Measurements from ENCODE around the gene SCLT1. TPM values are rescaled to one million over a fixed set of nuclear protein-coding genes. Genes with fewer than 3 reads are reported as not detected.

SCLT1 gene
- total RNA-seq, 1 experiment from 2014 or later, result 13.3 TPM

GRCh38 chr4:128862608-128863311, 230.6 kb downstream of the SCLT1 start:
- no peak overlapping the region for H2AFZ ChIP-seq (ENCODE audit: low read depth, low read length, poor library complexity, severe bottlenecking)
- no peak overlapping the region for H3K4me2 ChIP-seq (ENCODE audit: low read length)
- intact Hi-C loops (cut with micrococcal nuclease), result loop anchor here (1.0 to 2.0 kb wide), 6 partner anchors 54 to 671 kb away; partner anchors contain the start of gene JADE1
- no peaks in the 10 kb centered on the region for H4K20me1 ChIP-seq (ENCODE audit: insufficient read depth)
- ChIA-PET POLR2A (no interaction called here), RAD21 (ENCODE audit: low non-redundant PET in 1 of 2, low total read pairs in 2 of 2, uncharacterized antibody in 2 of 2, unreplicated experiment in 2 of 2) (no interaction called here), CTCF (interaction anchor here (0.7 to 1.5 kb wide), 2 partner anchors 408 to 671 kb away, joined by 3 to 6 read pairs; no protein-coding TSS in a partner anchor)
- H3K27me3 ChIP-seq (ENCODE audit: insufficient read depth, low read length), result no peaks in the 10 kb centered on the region
- no peaks in the 10 kb centered on the region for H3K79me2 ChIP-seq (ENCODE audit: insufficient read depth, low read length)
- no peak overlapping the region for H3K27ac ChIP-seq (ENCODE audit: low read depth, low read length)
- ATAC-seq (0 out of 2 replicates have a peak, but pooled peaks have one; percentile 9), DNase-seq (ENCODE audit: low read depth, low spot score) (no peak)
- H3K4me1 ChIP-seq (ENCODE audit: control insufficient read depth in 1 of 2, insufficient read depth in 2 of 2, low read length in 2 of 2), result no peaks in the 10 kb centered on the region
- no peak overlapping the region for H3K9ac ChIP-seq (ENCODE audit: low read length)
- BruUV-seq (replicated peaks), result no TSS peak
- no peaks in the 10 kb centered on the region for H3K9me2 ChIP-seq (ENCODE audit: insufficient read depth)
- H3K36me3 ChIP-seq (ENCODE audit: control insufficient read depth in 1 of 2, insufficient read depth in 2 of 2, low read length in 2 of 2), result peaks cover 2 to 5% of the 10 kb centered on the region in 2 experiments; a peak in 2 of 4 replicates
- TF ChIP-seq SRF (IDR thresholded peaks at IDR 0.05; ENCODE audit: low read depth) (no peak), CBX3 (IDR thresholded peaks at IDR 0.05; ENCODE audit: low read depth) (no peak), EZH2 (IDR thresholded peaks at IDR 0.05) (no peak), YY1 (IDR thresholded peaks at IDR 0.05; ENCODE audit: extremely low read depth, insufficient replicate concordance, low read depth, low read length) (no peak), EGR1 (IDR thresholded peaks at IDR 0.05; ENCODE audit: low read depth) (no peak), EZH2phosphoT487 (IDR thresholded peaks at IDR 0.05; ENCODE audit: borderline replicate concordance) (no peak), ZNF274 (IDR thresholded peaks at IDR 0.05; ENCODE audit: low read depth, low read length) (no peak), SIN3A (IDR thresholded peaks at IDR 0.05; ENCODE audit: low read depth) (no peak), RAD21 (IDR thresholded peaks at IDR 0.05; ENCODE audit: low read depth) (no peak), ZBTB33 (IDR thresholded peaks at IDR 0.05; ENCODE audit: extremely low read depth, insufficient replicate concordance, low read length) (no peak), POLR2A (IDR thresholded peaks at IDR 0.05; ENCODE audit: borderline replicate concordance, extremely low read depth, insufficient read depth, insufficient read length) (no peak), POLR2AphosphoS5 (IDR thresholded peaks at IDR 0.05; ENCODE audit: low read depth, low read length) (no peak), MAX (IDR thresholded peaks at IDR 0.05) (no peak)
- no peak overlapping the region for H3K4me3 ChIP-seq (replicated peaks in 1 of 2; ENCODE audit: low read depth in 1 of 2, low read length in 2 of 2)
- no peaks in the 10 kb centered on the region for H3K9me3 ChIP-seq (ENCODE audit: control insufficient read depth in 1 of 2, insufficient read depth in 1 of 2, low read depth in 1 of 2, low read length in 2 of 2)

Data from HCT116 (cell line).